Activated T-helper 2 cell treated with anti-CD3 and anti-CD28 coated beads, Interferon-gamma antibody, Interleukin-2, Interleukin-4, amounts not matched to agents 10 μg/mL and 5 μg/mL and 100 μg/mL, durations not matched to agents 14 hours and 24 hours and 36 hours (primary cell): ENCODE results near the gene KLF13. TPM values are rescaled to one million over a fixed set of nuclear protein-coding genes. Genes with fewer than 3 reads are reported as not detected.

ENCODE experiments used
- DNase-seq: peaks from one replicate; pipeline ENCODE4 v3.0.0; 2021; ENCODE audit warnings: low spot score
- H3K27ac Mint-ChIP-seq: one replicate; pipeline ENCODE4 v1.8.0; 2021; ENCODE audit warnings: mixed read lengths
- H3K27me3 Mint-ChIP-seq: one replicate; pipeline ENCODE4 v1.8.0; 2021; ENCODE audit warnings: low read depth, mixed read lengths
- H3K36me3 Mint-ChIP-seq: one replicate; pipeline ENCODE4 v1.8.0; 2021; ENCODE audit warnings: low read depth, mixed read lengths
- H3K4me1 Mint-ChIP-seq: one replicate; pipeline ENCODE4 v1.8.0; 2021; ENCODE audit warnings: low read depth, mixed read lengths
- H3K4me3 Mint-ChIP-seq: one replicate; pipeline ENCODE4 v1.8.0; 2021; ENCODE audit warnings: low read depth, mild to moderate bottlenecking, moderate library complexity, mixed read lengths
- H3K9me3 Mint-ChIP-seq: one replicate; pipeline ENCODE4 v1.8.0; 2021; ENCODE audit warnings: mixed read lengths
- intact Hi-C: fragments of 100-400 bp; cut with micrococcal nuclease; formaldehyde crosslinking; loops from one replicate; pipeline ENCODE4 v1.15.1; 2023
- total RNA-seq: library from RNA; stranded (reverse); gene quantifications from 2 replicates; pipeline ENCODE4 v1.2.3, GENCODE V29; 2022

The KLF13 gene
- total RNA-seq, 1 donor from 2014 or later = 127 TPM

- peaks cover 2% of the 10 kb centered on the region for H3K27me3 Mint-ChIP-seq
- no peaks in the 10 kb centered on the region for H3K9me3 Mint-ChIP-seq
- intact Hi-C loops = no loop called here
These were observed 23.6 kb upstream of the KLF13 start for GRCh38 chr15:31302778-31303725.

GRCh38 chr15:31303726-31304648 is 22.6 kb upstream of the KLF13 start:
- no peak overlapping the region for H3K4me3 Mint-ChIP-seq
- intact Hi-C loops = no loop called here
- H3K9me3 Mint-ChIP-seq = no peaks in the 10 kb centered on the region
- no peaks in the 10 kb centered on the region for H3K36me3 Mint-ChIP-seq
- peaks cover 2% of the 10 kb centered on the region for H3K27me3 Mint-ChIP-seq
- peaks cover 21% of the 10 kb centered on the region for H3K4me1 Mint-ChIP-seq
- DNase-seq = peak; percentile 6
- no peak overlapping the region for H3K27ac Mint-ChIP-seq

More at GRCh38 chr15:31302778-31303725, 23.6 kb upstream of the KLF13 start:
- H3K4me3 Mint-ChIP-seq = no peak overlapping the region
- no peak overlapping the region for H3K27ac Mint-ChIP-seq
- H3K4me1 Mint-ChIP-seq = peaks cover 24% of the 10 kb centered on the region
- peak; percentile 8 for DNase-seq
- no peaks in the 10 kb centered on the region for H3K36me3 Mint-ChIP-seq

GRCh38 chr15:31304751-31305365 is 21.8 kb upstream of the KLF13 start:
- no peaks in the 10 kb centered on the region for H3K9me3 Mint-ChIP-seq
- H3K4me3 Mint-ChIP-seq = no peak overlapping the region
- H3K27me3 Mint-ChIP-seq = peaks cover 3% of the 10 kb centered on the region
- H3K4me1 Mint-ChIP-seq = peaks cover 22% of the 10 kb centered on the region
- no peaks in the 10 kb centered on the region for H3K36me3 Mint-ChIP-seq
- intact Hi-C loops = no loop called here
- DNase-seq = peak; percentile 8
- no peak overlapping the region for H3K27ac Mint-ChIP-seq

GRCh38 chr15:31305375-31305774 is 21.3 kb upstream of the KLF13 start:
- no peak for DNase-seq
- Mint-ChIP-seq H3K27me3 (peaks cover 4% of the 10 kb centered on the region), H3K9me3 (no peaks in the 10 kb centered on the region), H3K36me3 (no peaks in the 10 kb centered on the region), H3K27ac (no peak overlapping the region), H3K4me1 (peaks cover 24% of the 10 kb centered on the region), H3K4me3 (no peak overlapping the region)
- intact Hi-C loops = no loop called here

- H3K9me3 Mint-ChIP-seq = no peaks in the 10 kb centered on the region
- H3K4me1 Mint-ChIP-seq = peaks cover 25% of the 10 kb centered on the region
- peaks cover 5% of the 10 kb centered on the region for H3K27me3 Mint-ChIP-seq
- intact Hi-C loops = no loop called here
- no peaks in the 10 kb centered on the region for H3K36me3 Mint-ChIP-seq
- no peak overlapping the region for H3K27ac Mint-ChIP-seq
- DNase-seq = peak; percentile 6
- H3K4me3 Mint-ChIP-seq = no peak overlapping the region
These were observed 20.7 kb upstream of the KLF13 start for GRCh38 chr15:31305796-31306425.

- peak; percentile 4 for DNase-seq
- Mint-ChIP-seq H3K4me3 (no peak overlapping the region), H3K9me3 (no peaks in the 10 kb centered on the region), H3K36me3 (no peaks in the 10 kb centered on the region), H3K27me3 (peaks cover 6% of the 10 kb centered on the region), H3K27ac (no peak overlapping the region), H3K4me1 (peaks cover 26% of the 10 kb centered on the region)
- intact Hi-C loops = no loop called here
These were observed 20.0 kb upstream of the KLF13 start for GRCh38 chr15:31306426-31307269.

GRCh38 chr15:31307270-31308184 is 19.1 kb upstream of the KLF13 start:
- Mint-ChIP-seq H3K27me3 (peaks cover 6% of the 10 kb centered on the region), H3K27ac (no peak overlapping the region), H3K4me3 (no peak overlapping the region), H3K36me3 (no peaks in the 10 kb centered on the region), H3K4me1 (peaks cover 25% of the 10 kb centered on the region), H3K9me3 (no peaks in the 10 kb centered on the region)
- peak; percentile 4 for DNase-seq
- intact Hi-C loops = no loop called here

- Mint-ChIP-seq H3K27ac (no peak overlapping the region), H3K9me3 (peaks cover 2% of the 10 kb centered on the region), H3K27me3 (peaks cover 6% of the 10 kb centered on the region), H3K4me1 (peaks cover 21% of the 10 kb centered on the region), H3K4me3 (no peak overlapping the region), H3K36me3 (no peaks in the 10 kb centered on the region)
- peak; percentile 7 for DNase-seq
- intact Hi-C loops = no loop called here
These were observed 18.4 kb upstream of the KLF13 start for GRCh38 chr15:31308185-31308639.

GRCh38 chr15:31309893-31310606 is 16.6 kb upstream of the KLF13 start:
- peaks cover 4% of the 10 kb centered on the region for H3K9me3 Mint-ChIP-seq
- no peak overlapping the region for H3K27ac Mint-ChIP-seq
- H3K4me3 Mint-ChIP-seq = no peak overlapping the region
- H3K4me1 Mint-ChIP-seq = peaks cover 11% of the 10 kb centered on the region
- no peak for DNase-seq
- H3K36me3 Mint-ChIP-seq = no peaks in the 10 kb centered on the region
- peaks cover 6% of the 10 kb centered on the region for H3K27me3 Mint-ChIP-seq
- intact Hi-C loops = no loop called here

GRCh38 chr15:31311735-31312619 is 14.7 kb upstream of the KLF13 start:
- Mint-ChIP-seq H3K4me1 (peaks cover 20% of the 10 kb centered on the region), H3K4me3 (no peak overlapping the region)
- no peak for DNase-seq

More at GRCh38 chr15:31311735-31312619, 14.7 kb upstream of the KLF13 start:
- H3K9me3 Mint-ChIP-seq = peaks cover 4% of the 10 kb centered on the region
- H3K36me3 Mint-ChIP-seq = no peaks in the 10 kb centered on the region
- H3K27ac Mint-ChIP-seq = no peak overlapping the region
- peaks cover 6% of the 10 kb centered on the region for H3K27me3 Mint-ChIP-seq
- intact Hi-C loops = no loop called here
